ENCODE measurements around the gene CAV1.

- no peak for TF ChIP-seq CTCF (conservative IDR thresholded peaks at IDR 0.05 in 1 of 2, IDR thresholded peaks at IDR 0.05 in 1 of 2; ENCODE audit: low read depth in 1 of 2, low read length in 2 of 2)
- no peak for TF ChIP-seq EZH2 (IDR thresholded peaks at IDR 0.05; ENCODE audit: low read length, missing control alignments)
Observed at GRCh38 chr7:116529250-116529649, 4.4 kb downstream of the CAV1 start.

Measured in fibroblast of lung (primary cell).